Tibial nerve (tissue), 4 donors: ENCODE results near the gene KLRF1.

Experiments used
- CTCF ChIP-seq, 5 experiments: fragments of 200-600 bp in 3 of 5; fragments of 450-650 bp in 2 of 5; sonication (generic) in 3 of 5; IDR thresholded peaks; one replicate each; pipeline ENCODE4 v1.5.1; 2016 to 2019; ENCODE audit warnings: antibody characterized with exemption in 5 of 5, mild to moderate bottlenecking in 3 of 5, moderate library complexity in 2 of 5
- EP300 ChIP-seq, 2 donors: sonication (generic); formaldehyde crosslinking; IDR thresholded peaks; one replicate each; pipeline ENCODE4 v1.6.1; 2017; ENCODE audit warnings: antibody characterized with exemption in 2 of 2, mild to moderate bottlenecking in 1 of 2
- POLR2A ChIP-seq, 2 donors: fragments of 450-650 bp; IDR thresholded peaks; one replicate each; pipeline ENCODE4 v1.6.1; 2017; ENCODE audit warnings: antibody characterized with exemption in 2 of 2, mild to moderate bottlenecking in 2 of 2, moderate library complexity in 2 of 2

DNA sequence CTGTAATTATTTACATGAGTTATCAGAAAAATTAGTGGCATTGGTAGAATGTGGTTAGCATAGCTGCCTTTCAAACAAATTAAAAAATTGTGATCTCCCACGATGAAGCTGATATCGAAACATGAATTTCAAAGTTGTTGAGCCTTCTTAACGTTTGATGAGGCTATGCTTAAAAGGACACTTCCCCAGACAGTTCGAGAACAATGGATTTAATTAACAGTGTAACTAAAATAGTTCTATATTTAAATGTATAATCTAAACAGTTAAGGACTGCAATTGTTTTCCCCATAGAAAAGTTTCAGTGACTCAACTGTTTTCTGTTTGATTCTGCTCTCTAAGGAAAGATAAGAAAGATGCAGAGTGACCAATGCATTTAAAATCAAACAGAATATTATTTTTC lies 40.2 kb downstream of the KLRF1 start:
- TF ChIP-seq CTCF (IDR thresholded peaks at IDR 0.05) (no peak), EP300 (IDR thresholded peaks at IDR 0.05) (no peak), POLR2A (IDR thresholded peaks at IDR 0.05) (no peak)
